NCI-H1417 treated with DMSO at 0.1 percent for 48 hours (cell line): Measurements from ENCODE around the gene KRTAP12-4.
"Not testable (repeated sequence)": the region's sequence is repeated elsewhere in the genome, so short reads cannot be mapped to it uniquely, and the experiment has no call there.

Experiments
- DNase-seq: peaks from one replicate; lab custom pipeline; 2025; lab: John Stamatoyannopoulos, UW

KRTAP12-4 gene

DNA sequence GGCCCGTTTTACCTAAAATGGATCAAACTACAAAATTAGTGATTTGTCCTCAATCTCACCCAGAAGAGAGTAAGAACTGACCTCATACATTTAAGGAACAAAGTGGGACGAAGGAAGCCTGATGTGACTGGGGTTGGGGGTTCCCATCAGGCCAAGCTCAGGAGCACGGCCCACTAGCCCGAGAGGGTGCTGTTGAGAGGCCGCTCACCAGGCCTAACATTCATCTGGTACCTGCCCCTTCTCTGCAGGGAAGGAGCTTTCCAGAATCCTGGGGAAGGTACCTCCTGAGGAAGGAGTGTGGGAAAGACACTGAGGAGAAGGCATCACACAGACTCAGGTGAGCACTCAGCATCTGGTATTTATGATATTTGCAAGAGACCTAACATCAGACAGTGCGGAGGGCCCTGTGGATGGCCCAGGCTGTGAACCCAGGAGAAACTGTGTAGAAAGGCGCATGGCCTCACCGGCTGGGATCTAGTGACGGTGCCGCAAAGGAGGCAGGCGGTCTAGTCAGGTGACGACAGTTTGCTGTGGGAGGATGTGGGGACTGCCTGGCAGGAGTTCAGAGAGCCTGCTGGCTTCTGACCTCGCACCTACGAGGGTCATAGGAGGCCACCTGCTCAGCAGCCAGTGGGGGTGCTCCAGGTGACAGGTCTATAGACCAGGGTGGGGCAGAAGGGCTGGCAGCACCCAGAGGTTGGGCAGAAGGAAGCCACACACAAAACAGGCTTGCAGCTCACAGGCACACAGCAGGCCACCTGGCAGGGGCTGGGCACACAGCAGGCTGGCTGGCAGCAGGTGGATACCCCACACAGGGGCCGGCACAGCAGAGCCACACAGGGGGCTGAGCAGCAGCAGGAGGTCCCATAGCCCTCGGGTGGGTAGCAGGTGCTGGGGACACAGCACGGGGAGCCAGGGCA lies 543 bp downstream of the KRTAP12-4 start:
- DNase-seq, result peak; percentile 76

DNA sequence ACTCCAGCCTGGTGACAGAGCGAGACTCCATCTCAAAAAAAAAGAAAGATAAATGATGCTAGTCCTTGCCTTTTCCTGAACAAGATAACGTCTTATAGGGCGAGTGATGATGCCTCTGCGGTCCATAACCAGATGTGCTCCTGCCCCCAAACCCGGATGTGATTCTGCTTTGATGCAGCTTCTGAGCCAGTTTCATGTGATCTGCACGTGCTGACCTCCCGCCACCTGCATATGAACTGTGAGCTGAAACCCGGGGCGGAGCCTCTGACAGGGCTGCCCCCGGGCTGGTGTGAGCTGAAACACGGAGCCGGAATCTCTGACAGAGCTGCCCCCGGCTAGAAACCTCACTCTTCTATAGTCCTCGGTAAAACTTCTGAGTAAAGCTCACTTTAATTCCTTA lies 1.3 kb downstream of the KRTAP12-4 start:
- no peak for DNase-seq

DNA sequence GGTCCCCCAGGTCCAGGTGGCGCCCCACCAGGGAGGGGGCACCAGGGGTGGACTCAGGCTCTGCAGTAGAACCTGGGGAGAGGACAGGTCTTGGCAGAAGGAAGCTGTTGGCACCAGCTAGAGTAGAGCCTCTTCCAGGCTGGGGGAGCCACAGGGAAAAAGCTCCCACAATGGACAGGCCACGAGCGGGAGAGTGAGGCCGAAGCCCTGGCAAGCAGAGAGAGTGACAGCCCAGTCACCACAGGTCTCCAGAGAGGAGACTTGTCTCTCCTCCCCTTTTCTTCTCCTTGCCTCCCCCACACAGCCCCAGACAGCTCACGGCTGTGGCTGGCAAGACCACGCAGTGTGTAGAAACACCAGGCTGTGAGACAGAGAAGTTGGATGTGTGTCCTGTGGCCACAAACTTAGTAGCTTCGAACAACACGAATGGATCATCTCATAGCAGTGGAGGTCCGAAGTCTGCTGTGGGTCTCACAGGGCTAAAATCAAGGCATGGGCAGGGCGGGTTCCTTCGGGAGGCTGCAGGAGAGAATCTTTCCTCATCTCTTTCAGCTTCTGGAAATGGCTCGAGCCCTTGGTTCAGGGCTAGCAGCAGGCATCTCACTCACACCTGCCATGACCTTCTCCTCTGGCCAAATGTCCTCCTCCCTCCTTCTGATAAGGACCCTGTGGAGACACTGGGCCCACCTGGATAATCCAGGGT lies 3.3 kb downstream of the KRTAP12-4 start:
- DNase-seq, result no peak

DNA sequence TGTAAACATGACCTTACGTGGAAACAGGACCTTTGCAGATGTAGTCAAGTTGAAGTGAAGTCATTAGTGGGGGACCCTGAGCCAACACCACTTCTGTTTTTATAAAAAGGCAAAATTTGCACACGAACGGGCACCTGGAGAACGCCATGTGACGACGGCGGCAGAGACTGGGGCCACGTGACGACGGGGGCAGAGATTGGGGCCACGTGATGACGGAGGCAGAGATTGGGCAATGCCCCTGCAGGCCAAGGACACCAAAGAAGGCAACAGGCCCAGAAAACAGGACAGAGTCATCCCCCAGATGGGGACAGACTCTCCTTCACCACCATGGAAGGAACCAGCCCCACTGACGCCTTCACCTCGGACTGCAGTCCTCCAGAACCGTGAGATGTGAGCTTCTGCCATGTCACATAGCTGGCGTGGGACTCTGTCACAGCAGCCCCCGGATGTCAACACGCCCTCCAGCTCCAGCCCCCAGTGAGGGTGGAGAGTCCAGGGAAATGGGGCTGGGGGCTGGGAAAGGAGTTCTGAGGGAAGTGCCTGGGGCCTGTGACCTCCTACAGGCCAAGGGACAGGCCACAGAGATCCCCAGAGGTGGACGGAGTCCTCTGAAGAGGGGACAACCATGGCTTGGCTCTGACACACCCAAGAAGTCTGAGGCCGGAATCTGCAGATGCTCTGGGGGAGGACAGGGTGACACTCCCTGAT lies 4.0 kb downstream of the KRTAP12-4 start:
- no peak for DNase-seq

DNA sequence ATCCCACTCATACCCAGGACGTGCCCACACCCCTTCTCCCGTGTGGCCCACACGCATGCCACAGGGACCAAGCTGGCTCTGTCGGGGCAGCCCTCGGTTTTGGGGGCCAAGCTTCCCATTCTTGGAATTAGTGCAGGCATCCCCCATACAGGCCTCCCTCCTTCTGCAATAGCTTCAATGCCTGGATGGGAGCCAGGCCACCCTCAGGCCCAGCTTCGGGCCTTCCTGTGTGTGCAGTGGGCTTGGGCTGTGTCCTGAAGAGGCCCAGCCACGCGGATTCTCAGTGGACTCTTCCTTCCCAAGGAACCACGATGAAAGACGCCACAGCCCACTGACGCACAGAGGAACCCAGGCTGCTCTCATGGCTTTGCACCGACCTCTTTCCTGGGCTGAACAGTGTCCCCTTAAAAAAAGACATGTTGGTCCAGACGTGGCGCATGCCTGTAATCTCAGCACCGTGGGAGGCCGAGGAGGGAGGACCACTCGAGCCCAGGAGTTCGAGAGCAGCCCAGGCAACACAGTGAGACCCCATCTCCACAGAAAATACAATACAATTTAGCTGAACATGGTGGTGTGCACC lies 4.8 kb downstream of the KRTAP12-4 start:
- DNase-seq, result no peak

DNA sequence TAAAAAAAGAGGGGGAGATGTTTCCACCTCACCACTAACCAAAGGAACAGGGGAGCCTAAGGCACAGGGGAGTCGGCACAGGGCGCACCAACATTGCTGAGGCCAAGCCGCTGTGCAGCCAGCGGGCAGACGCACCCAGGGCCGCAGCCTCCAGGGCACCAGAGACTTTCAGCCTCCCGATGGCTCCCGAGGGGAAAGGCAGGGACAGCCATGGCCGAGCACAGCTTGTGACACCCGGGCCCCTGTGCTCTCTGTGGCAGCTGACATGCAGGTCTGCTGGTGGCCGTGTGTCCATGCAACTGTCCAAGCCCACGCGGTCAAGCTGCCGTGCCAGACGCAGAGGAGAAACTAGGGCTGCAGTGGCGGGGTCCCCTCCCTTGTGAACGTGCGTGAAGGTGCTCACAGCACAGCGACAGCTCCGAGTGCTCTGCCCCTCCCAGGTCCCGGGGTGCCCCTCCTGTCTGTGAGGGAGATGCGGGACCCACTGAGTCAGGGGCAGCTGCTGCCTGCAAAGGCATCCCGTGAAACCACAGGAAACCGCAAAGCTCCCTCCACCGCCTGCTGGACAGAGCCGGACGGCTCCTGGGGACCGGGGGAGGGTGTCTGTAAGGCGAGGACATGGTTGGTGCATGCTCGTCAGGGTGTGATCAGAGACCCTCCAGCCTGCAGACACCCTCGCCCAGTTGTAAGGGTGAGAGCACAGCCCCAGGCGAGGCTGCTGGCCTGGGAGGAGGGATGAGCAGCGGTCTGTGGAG lies 5.7 kb downstream of the KRTAP12-4 start:
- no peak for DNase-seq

DNA sequence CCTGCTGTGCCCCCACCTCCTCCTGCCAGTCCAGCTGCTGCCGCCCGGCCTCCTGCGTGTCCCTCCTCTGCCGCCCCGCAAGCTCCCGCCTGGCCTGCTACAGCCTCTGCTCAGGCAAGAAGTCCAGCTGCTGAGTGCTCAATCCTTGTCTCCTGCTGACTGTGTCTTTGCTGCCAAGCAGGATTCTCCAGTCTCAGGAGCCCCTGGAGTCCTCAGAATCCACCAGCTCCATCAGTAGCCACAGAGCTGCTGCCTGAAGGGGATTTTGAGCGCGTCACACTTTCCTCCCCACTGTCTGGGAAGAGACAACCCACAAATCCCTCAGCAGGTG lies 7.3 kb downstream of the KRTAP12-4 start:
- DNase-seq, result peak; percentile 49

DNA sequence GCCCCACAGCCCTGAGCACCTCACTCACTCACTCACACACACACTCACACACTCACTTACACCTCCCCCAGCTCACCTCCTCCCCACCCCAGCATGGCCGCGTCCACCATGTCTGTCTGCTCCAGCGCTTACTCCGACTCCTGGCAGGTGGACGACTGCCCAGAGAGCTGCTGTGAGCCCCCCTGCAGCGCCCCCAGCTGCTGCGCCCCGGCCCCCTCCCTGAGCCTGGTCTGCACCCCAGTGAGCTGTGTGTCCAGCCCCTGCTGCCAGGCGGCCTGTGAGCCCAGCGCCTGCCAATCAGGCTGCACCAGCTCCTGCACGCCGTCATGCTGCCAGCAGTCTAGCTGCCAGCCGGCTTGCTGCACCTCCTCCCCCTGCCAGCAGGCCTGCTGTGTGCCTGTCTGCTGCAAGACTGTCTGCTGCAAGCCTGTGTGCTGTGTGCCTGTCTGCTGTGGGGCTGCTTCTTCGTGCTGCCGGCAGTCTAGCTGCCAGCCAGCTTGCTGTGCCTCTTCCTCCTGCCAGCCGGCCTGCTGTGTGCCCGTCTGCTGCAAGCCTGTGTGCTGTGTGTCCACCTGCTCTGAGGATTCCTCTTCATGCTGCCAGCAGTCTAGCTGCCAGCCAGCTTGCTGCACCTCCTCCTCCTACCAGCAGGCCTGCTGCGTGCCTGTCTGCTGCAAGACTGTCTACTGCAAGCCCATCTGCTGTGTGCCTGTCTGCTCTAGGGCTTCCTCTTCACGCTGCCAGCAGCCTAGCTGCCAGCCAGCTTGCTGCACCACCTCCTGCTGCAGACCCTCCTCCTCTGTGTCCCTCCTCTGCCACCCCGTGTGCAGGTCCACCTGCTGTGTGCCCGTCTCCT lies 7.9 kb downstream of the KRTAP12-4 start, which contains the start of gene KRTAP10-11:
KRTAP10-11 (plus strand) TSS at position 49 of the 856 bp plus-strand sequence; CDS start at position 94, 45 bp downstream.
- not testable (repeated sequence) for DNase-seq

DNA sequence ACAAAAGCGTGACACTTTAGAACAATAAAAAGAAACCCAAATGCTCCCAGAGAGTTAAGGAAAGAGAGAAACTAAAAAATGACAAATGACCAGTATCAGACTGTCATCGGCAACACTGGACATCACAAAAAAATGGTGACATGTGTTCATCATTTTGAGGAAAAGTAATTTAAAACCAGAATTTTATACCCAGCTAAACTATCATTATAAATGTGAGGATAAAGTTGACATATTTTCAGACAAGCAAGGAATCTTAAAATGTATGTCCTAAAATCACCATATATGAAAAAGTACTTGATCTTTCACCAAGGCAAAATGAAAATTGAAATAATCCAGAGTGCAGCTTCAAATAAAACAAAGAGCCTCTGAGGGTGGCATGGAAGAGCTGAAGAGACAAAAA lies 9.6 kb downstream of the KRTAP12-4 start:
- no peak for DNase-seq

DNA sequence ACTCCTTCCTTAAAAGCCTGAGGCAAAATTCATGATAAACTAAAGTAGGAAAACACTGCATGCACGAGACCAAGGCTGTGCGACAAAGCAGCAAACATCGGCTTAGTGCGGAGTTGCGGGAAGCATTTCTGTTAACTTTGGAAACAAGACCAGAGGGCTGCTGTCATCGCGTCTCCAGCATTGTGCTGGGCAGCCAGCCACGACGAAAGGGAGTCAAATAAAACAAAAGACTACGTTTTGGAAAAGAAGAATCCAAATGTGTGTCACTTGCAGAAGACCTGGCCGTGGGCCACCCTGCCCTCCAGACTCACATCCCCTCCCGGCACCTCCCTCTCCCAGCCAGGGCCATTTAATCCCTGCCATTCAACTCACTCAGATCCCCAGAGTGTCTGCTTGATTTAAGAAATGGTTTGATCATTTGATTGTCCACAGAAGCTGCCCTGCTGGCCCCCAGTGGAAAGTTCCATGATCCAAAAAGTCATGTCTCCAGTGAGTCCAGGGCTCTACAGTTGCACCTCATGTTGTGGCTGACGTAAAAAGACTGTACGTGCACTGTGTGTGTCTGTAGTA lies 10.6 kb downstream of the KRTAP12-4 start:
- DNase-seq, result no peak

DNA sequence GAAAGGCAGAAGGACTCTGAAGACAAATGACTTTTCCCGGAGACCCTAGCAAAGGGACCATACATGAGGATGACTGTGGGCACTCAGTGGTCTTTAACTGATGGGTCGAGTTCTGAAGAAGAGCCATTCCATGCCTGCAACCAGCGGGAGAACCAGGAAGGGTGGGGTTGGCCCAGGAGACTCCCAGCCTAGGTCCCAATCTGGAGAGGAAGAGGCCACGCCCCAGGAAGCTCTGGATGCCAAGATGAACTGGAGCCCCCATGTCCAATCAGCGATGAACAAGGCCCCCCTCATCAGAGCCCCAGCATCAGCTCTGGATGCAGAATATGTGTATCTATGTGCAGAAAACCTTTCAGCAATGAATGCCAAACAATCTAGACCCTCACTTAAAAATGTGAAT lies 13.7 kb downstream of the KRTAP12-4 start:
- no peak for DNase-seq

DNA sequence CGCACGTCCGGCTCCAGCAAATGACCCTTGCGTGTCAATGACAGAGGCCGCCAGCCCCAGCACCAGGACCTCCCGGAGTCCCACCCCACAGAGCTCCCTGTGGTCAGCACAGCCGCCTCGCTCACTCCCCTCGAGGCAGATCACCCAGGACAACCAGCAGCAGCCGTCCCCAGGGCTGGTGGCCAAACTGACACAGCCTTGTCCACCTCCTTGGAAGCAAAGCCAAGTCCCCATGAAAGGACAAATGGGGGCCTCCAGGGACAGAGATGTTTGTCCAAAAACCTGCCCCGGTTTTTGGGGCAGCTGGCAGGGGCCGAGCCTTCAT lies 15.2 kb downstream of the KRTAP12-4 start:
- DNase-seq, result no peak

DNA sequence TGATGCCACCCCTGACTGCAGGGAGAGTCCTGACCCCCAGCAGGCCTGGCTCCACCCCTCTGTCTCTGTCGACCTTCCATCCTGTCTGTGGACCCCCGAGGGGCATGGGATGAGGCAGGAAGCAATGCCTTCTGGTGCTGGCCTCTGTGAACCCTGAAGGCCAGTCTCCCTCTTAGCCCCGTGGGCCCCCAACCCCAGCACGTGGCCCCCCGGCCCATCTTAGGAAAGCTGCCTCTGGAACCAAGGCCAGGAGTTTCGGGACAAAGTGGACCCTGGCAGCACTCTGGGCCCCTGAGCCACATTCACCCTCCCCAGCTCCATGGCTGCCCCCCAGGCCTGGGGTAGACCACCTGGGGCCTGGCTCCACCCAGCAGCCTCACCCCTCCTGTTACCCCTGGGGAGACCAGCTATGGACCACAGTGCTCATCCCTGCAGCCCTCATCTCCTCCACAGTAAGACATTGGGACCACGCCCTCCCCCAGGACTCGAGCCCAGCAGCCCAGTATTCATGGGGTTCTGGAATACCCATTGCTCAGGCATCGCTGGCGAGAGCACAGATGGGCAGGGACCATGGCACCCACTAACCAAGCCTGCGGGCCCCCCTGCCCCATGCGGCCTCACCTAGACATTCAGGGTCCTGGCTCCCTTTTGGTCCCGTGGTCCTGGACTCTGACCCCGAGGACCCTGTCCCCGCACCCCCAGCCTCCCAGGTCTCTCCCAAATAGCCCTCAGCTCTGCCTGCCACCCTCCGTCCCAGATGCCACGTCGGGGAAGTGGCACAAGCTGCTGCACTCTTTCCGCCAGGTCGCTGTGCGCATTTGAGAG lies 15.7 kb downstream of the KRTAP12-4 start:
- DNase-seq, result not testable (repeated sequence)

DNA sequence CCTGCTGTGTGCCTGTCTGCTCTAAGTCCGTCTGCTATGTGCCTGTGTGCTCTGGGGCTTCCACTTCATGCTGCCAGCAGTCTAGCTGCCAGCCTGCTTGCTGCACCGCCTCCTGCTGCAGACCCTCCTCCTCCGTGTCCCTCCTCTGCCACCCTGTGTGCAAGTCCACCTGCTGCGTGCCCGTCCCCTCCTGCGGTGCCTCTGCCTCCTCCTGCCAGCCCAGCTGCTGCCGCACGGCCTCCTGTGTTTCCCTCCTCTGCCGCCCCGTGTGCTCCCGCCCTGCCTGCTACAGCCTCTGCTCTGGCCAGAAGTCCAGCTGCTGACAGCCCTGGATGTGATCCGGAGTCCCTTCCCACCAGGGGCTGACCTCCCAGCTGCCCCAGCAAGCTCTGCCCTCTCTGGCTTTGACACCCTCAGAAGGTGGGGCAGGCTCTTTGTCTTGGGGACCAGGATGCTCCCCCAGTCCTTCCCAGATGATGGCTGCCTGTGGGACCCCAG lies 16.6 kb downstream of the KRTAP12-4 start:
- DNase-seq, result not testable (repeated sequence)

DNA sequence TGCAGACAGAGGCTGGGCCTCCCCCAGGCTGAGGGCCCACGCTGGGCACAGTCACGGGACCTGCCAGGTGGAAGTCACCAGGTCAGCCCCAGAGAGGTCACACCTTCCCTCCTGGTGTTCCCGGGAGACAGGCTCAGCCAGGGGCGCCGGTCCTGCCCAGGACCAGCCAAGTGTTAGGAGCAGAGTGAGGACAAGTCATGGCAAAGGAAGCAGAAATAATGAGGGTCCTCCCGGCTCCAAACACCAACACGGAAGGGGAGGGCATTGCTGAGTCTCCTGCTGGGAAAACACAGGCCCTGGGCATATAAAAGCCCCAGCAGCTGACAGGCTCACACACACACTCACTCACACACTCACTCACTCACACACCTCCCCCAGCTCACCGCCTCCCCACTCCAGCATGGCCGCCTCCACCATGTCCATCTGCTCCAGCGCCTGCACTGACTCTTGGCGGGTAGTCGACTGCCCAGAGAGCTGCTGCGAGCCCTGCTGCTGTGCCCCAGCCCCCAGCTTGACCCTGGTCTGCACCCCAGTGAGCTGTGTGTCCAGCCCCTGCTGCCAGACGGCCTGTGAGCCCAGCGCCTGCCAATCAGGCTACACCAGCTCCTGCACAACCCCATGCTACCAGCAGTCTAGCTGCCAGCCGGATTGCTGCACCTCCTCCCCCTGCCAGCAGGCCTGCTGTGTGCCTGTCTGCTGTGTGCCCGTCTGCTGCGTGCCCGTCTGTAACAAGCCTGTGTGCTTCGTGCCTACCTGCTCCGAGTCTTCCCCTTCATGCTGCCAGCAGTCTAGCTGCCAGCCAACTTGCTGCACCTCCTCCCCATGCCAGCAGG lies 17.2 kb downstream of the KRTAP12-4 start, which contains the start of gene KRTAP10-10:
KRTAP10-10 (plus strand) TSS at position 339 of the 833 bp plus-strand sequence; CDS start at position 401, 62 bp downstream.
- DNase-seq, result peak; percentile 29

DNA sequence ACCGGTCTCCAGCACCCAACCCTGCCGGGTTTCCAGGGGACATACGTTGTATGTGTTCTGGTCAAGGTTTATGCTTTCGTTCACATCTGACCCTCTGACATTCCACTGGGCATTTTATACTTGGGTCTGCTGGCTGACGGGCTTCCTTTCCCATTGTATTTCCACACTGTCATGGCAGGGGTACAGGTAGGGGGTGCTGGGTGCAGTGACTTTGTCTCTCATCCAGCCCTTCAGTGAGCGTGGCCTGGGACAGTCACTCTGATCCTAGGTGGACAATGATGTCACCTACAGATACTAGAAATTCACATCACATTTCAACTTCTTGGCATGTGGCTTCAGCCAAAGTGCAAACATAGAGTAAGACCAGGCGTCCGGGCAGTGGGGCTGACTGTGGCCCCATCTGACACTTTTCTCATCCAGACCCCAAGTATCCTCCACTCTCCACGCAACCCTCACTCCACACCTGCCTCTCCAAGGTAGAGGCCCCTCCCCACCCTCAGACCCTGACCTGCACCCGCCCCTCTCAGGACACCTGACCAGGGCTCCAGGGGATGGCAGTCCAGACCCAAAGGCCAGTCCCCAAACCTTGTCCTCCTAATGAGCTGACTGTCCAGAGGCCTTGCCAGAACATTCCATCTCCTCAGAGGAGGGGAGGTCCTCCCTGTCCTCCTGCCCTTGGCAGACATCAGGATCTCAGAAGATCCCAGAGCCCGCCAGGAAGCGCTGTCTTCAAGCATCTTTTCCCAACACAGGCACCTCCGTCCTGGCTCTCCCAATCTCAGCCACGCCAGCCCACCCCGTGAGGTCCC lies 18.0 kb downstream of the KRTAP12-4 start:
- no peak for DNase-seq

DNA sequence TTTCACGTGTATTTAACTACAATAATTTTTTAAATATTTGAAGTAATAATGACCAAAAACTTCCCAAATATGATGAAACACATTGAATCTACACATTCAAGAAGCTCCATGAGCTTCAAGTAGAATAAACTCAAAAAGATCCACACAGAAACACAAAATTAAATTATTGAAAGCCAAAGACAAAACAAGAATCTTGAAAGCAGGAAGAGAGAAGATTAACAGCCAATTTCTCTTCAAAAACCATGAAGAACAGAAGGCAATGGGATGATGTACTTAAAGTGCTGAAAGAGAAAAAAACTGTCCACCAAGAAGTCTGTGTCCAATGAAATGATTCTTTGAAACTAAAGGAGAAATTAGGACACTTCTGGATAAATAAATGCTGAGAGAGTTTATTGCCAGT lies 22.4 kb downstream of the KRTAP12-4 start:
- no peak for DNase-seq
